HEK293T (cell line): ENCODE data around the gene ZXDC.

Experiments
- CTCF ChIA-PET: fragments of 350-600 bp; formaldehyde crosslinking; extraction: SDS; loops from one replicate; lab custom pipeline; 2021; ENCODE audit warnings: antibody characterized with exemption, inconsistent platforms; lab: Yijun Ruan, JAX
- POLR2A ChIA-PET: fragments of 350-600 bp; formaldehyde crosslinking; extraction: SDS; loops from one replicate; lab custom pipeline; 2020; ENCODE audit warnings: antibody characterized with exemption, inconsistent platforms; lab: Yijun Ruan, JAX
- DNase-seq: peaks from one replicate; pipeline ENCODE4 v3.0.0; 2012; ENCODE audit warnings: mixed read lengths; ENCODE audit errors: extremely low spot score
- ARNT ChIP-seq: fragments of 450-650 bp; IDR thresholded peaks from 2 replicates; pipeline ENCODE4 v1.6.1; 2017; ENCODE audit warnings: mild to moderate bottlenecking
- BHLHE40 ChIP-seq: fragments of 450-650 bp; IDR thresholded peaks from 2 replicates; pipeline ENCODE4 v1.6.1; 2016; ENCODE audit warnings: mild to moderate bottlenecking, moderate library complexity, borderline replicate concordance
- CTBP1 ChIP-seq: fragments of 450-650 bp; IDR thresholded peaks from 2 replicates; pipeline ENCODE4 v1.6.1; 2016; ENCODE audit warnings: borderline replicate concordance
- ELF4 ChIP-seq: fragments of 450-650 bp; IDR thresholded peaks from 2 replicates; pipeline ENCODE4 v1.6.1; 2017; ENCODE audit warnings: antibody characterized with exemption
- FOXA1 ChIP-seq: fragments of 450-650 bp; IDR thresholded peaks from 2 replicates; pipeline ENCODE4 v1.6.1; 2016; ENCODE audit warnings: mild to moderate bottlenecking
- FOXK2 ChIP-seq: fragments of 450-650 bp; IDR thresholded peaks from 2 replicates; pipeline ENCODE4 v1.6.1; 2016; ENCODE audit warnings: mild to moderate bottlenecking
- FOXM1 ChIP-seq: fragments of 450-650 bp; IDR thresholded peaks from 2 replicates; pipeline ENCODE4 v1.6.1; 2017; ENCODE audit warnings: mild to moderate bottlenecking, borderline replicate concordance
- HDGF ChIP-seq: fragments of 450-650 bp; IDR thresholded peaks from 2 replicates; pipeline ENCODE4 v1.6.1; 2017; ENCODE audit warnings: antibody characterized with exemption, borderline replicate concordance
- L3MBTL2 ChIP-seq: fragments of 450-650 bp; conservative IDR thresholded peaks from 2 replicates; pipeline ENCODE4 v1.6.1; 2016; ENCODE audit warnings: mild to moderate bottlenecking
- LEF1 ChIP-seq: fragments of 450-650 bp; IDR thresholded peaks from 2 replicates; pipeline ENCODE4 v1.6.1; 2017; ENCODE audit warnings: mild to moderate bottlenecking, borderline replicate concordance
- NFRKB ChIP-seq: fragments of 450-650 bp; IDR thresholded peaks from 2 replicates; pipeline ENCODE4 v1.6.1; 2016; ENCODE audit warnings: mild to moderate bottlenecking, moderate library complexity
- PKNOX1 ChIP-seq: fragments of 450-650 bp; IDR thresholded peaks from 2 replicates; pipeline ENCODE4 v1.6.1; 2016
- SP1 ChIP-seq: fragments of 450-650 bp; IDR thresholded peaks from 2 replicates; pipeline ENCODE4 v1.6.1; 2017
- SUZ12 ChIP-seq: fragments of 450-650 bp; IDR thresholded peaks from 2 replicates; pipeline ENCODE4 v1.6.1; 2016; ENCODE audit warnings: mild to moderate bottlenecking
- TARDBP ChIP-seq: fragments of 450-650 bp; IDR thresholded peaks from 2 replicates; pipeline ENCODE4 v1.6.1; 2016
- ZNF384 ChIP-seq: fragments of 450-650 bp; IDR thresholded peaks from 2 replicates; pipeline ENCODE4 v1.6.1; 2016

ZXDC gene

GRCh38 chr3:126498929-126499328 lies 23.2 kb upstream of the ZXDC start:
- no peak for DNase-seq
- TF ChIP-seq SUZ12, result no peak
- no peak for TF ChIP-seq HDGF
- TF ChIP-seq PKNOX1, result no peak
- no peak for TF ChIP-seq FOXK2
- no peak for TF ChIP-seq LEF1
- TF ChIP-seq SP1, result no peak
- no peak for TF ChIP-seq TARDBP
- TF ChIP-seq ELF4, result no peak
- ChIA-PET POLR2A (no interaction called here), CTCF (no interaction called here)

GRCh38 chr3:126498461-126498860 lies 22.8 kb upstream of the ZXDC start:
- ChIA-PET CTCF (interaction anchor here (0.6 kb wide), 1 partner anchor 375 kb away, joined by 3 read pairs; no protein-coding TSS in a partner anchor), POLR2A (no interaction called here)
- TF ChIP-seq HDGF, result no peak
- TF ChIP-seq ELF4, result no peak
- no peak for TF ChIP-seq L3MBTL2
- TF ChIP-seq SP1, result no peak
- no peak for TF ChIP-seq ARNT
- TF ChIP-seq BHLHE40, result no peak
- TF ChIP-seq FOXM1, result no peak
- no peak for TF ChIP-seq ZNF384
- TF ChIP-seq TARDBP, result no peak
- TF ChIP-seq PKNOX1, result no peak
- TF ChIP-seq SUZ12, result no peak
- DNase-seq, result no peak

GRCh38 chr3:126497956-126498355 lies 22.3 kb upstream of the ZXDC start:
- ChIA-PET CTCF (interaction anchor here (0.6 kb wide), 1 partner anchor 375 kb away, joined by 3 read pairs; no protein-coding TSS in a partner anchor), POLR2A (no interaction called here)
- TF ChIP-seq NFRKB (no peak), SP1 (no peak), FOXK2 (no peak), SUZ12 (no peak), FOXM1 (no peak), CTBP1 (no peak), L3MBTL2 (no peak), ELF4 (no peak), ZNF384 (no peak), PKNOX1 (no peak), ARNT (no peak)
- DNase-seq, result no peak

- TF ChIP-seq NFRKB (no peak), ARNT (no peak), SP1 (no peak)
- CTCF ChIA-PET, result no interaction called here
- POLR2A ChIA-PET, result interaction anchor here (1.1 kb wide), 1 partner anchor 21 kb away, joined by 3 read pairs; the partner anchor contains the start of gene ZXDC
- no peak for DNase-seq
Measured at GRCh38 chr3:126496894-126497850, 21.5 kb upstream of the ZXDC start.

GRCh38 chr3:126495786-126496185 lies 20.1 kb upstream of the ZXDC start:
- CTCF ChIA-PET, result no interaction called here
- TF ChIP-seq FOXM1 (no peak), NFRKB (no peak), PKNOX1 (no peak), FOXK2 (no peak), BHLHE40 (no peak), L3MBTL2 (no peak), ARNT (no peak), LEF1 (no peak), CTBP1 (no peak), SUZ12 (no peak), FOXA1 (no peak), TARDBP (no peak), SP1 (no peak), ZNF384 (no peak), HDGF (no peak)
- POLR2A ChIA-PET, result interaction anchor here (1.1 kb wide), 1 partner anchor 20 kb away, joined by 3 read pairs; the partner anchor contains the start of gene ZXDC
- DNase-seq, result no peak

- DNase-seq, result no peak
- POLR2A ChIA-PET, result no interaction called here
- CTCF ChIA-PET, result no interaction called here
- no peak for TF ChIP-seq FOXM1
- no peak for TF ChIP-seq HDGF
Measured at GRCh38 chr3:126494970-126495230, 19.2 kb upstream of the ZXDC start.
